ENCODE data around the gene LIG3.
"Not testable (repeated sequence)": the region's sequence is repeated elsewhere in the genome, so short reads cannot be mapped to it uniquely, and the experiment has no call there.

The LIG3 gene

DNA sequence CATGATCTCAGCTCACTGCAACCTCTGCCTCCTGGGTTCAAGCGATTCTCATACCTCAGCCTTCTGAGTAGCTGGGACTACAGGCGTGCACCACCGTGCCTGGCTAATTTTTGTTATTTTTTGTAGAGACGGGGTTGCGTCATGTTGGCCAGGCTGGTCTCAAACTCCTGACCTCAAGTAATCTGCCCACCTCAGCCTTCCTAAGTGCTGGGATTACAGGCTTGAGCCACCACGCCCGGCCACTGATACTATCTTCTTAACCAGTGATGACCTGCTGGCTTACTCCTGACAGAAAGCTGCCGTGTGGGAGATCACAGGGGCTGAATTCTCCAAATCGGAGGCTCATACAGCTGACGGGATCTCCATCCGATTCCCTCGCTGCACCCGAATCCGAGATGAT, 20.7 kb downstream of the LIG3 start:
- not testable (repeated sequence) for DNase-seq

DNA sequence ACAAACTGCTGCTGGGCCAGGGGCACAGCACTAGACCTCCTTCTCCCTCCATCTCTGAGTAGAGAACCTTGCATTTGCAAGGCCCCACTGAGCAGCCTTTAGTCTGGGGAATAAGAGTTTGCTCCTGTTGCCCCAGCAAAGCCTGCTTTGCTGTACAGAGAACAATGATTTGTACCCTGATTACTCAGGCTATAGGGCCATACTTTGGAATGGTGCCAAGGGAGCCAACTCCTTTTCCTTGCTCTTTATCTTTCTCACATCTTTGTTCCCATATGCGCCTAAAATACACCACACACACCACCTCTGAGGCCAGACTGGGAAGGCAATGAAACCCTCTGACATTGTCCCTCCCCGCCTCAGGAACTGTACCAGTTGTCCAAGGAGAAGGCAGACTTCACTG, 21.2 kb downstream of the LIG3 start:
- no peak for DNase-seq

DNA sequence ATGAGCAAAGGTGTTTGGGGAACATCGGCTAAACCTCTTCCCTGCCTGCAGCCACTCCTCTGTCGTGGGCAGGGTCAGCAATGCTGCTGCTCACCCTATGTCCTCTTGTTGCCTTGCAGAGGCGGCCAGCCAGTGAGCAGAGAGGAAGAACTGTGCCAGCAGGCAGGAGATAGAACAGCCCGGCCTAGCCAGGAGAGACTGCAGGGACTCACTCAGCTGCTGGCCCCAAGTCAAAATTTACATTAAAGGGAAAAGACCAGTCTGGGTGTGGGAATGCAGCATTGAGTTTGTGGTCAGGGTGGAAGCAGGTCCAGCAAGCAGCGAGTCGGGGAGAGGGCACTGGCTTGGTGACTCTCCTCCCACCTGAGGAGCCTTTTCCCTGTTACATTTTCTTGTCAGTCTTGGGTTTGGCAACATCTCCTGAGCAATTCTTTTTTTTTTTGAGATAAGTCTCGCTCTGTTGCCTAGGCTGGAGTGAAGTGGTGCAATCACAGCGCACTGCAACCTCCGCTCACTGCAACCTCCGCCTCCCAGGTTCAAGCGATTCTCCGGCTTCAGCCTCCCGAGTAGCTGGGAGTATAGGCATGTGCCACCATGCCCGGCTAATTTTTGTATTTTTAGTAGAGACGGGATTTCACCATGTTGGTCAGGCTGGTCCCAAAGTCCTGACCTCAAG, 22.7 kb downstream of the LIG3 start:
- no peak for DNase-seq

DNA sequence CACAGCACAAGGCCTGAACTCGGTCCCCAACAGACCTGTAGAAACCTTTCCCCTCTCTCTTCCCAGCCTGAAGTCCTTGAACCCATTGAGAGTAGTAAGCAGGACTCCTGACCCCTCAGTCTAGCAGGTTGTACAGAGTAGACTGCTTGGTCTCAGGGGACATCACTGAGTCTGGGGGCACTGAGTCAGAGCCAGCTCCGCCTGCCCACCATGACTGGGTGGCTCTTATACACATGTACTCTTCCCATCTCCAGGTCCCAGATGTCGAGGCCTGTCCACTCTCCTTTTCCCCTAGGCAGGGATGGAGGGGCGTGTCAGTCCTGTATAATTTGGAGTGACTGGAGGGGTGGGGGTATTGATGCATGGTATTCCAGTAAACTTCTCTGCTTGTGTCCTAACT, 23.5 kb downstream of the LIG3 start:
- no peak for DNase-seq

DNA sequence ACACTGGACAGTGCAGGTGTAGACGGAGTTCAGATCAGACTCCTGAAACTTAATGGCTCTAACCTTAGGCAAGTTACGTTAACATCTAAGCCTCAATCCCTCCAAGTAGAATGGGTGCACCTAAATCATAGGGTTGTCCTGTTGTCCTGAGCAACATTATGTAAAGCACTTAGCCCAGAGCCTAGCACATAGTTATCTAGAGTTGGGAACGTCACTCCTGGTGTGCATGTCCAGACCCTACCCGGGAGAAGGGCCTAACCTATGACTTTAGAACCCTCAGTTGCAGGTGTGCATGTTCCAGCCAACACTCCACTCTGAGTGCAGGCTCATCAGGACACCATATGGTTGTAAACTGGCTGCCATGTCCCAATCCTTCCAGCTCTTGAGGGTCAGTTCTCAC, 26.0 kb downstream of the LIG3 start:
- no peak for DNase-seq

DNA sequence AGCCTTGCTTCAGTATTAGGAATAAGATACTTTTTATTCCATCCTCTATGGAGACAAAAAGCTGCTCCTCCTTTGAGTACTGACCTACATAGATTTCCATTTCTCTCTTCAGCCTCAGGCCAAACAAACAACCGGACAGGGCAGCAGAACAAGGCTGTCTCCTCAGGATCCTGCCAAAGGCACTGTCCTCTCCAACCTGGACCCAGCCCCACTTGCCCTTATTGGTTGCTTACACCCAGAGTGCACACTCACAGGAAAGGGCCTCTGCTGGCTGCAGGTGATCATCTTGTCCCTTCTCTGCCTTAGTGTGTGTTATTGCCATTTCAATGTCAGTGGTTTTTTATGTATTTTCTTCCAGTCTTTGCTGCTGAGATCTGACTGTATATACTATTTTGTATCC, 26.6 kb downstream of the LIG3 start:
- DNase-seq: no peak

DNA sequence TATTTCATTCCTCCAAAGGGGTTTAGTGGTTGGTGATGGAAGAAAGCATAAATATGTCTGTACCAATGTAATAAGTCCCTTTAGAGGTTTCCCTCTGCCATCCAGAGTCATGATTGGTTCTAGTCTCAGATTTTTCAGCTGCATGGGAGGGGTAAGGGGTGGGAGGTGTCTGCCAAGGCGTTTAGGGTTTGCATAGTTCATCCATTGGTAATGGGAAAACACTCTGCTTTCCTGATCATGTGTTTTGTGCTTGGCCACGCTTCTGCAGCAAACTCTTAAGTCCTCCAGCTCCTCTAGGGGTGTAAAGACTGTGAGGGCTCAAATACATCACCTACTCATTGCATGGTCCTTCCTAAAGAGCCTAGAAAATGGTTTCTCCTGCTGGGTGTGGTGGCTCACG, 29.8 kb downstream of the LIG3 start:
- DNase-seq: no peak

DNA sequence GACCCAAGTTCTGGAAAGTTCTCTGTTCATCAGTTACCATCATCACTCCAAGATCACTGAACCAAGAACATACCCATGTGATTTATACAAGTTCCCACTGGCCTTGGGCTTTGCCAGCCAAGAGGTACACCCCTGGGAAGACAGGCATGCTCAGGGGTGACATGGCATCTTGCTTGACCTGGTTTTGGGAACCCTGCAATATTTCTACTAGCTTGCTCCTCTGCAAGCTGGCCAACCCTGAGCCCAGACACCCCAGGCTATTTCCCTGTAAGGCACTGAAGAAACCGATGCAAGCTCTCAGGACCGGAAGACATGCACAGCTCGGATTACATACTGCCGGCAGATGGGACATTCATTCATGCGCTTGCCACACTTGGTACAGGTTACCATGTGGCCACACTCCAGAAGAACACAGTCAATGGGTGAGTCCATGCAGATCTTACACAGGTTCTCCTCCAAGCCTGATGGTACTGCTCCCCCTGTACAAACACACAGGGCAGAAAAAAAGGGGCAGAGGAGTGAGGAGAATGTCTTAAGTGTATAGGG, 31.4 kb downstream of the LIG3 start:
- DNase-seq: peak in 1 of 3 experiments; percentile 5

DNA sequence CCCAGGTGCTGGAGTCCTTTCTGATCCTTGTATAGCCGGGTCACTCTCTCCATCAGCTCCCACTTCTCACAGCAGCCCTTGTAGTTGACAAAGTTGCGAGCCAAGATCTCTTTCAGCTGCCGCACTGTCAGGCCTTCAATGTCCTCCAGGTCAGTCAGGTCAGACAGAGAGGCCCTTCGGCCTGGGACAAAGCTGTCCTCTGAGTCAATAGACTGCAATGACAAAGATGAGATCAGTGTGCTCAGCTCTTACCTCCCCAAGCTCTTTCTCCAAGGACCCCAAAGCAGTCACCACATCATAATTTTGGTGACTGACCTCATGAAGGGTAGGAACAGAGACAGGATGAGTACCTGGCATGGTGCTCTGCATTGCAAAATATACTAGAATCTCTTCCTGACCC, 36.1 kb downstream of the LIG3 start:
- no peak for DNase-seq

DNA sequence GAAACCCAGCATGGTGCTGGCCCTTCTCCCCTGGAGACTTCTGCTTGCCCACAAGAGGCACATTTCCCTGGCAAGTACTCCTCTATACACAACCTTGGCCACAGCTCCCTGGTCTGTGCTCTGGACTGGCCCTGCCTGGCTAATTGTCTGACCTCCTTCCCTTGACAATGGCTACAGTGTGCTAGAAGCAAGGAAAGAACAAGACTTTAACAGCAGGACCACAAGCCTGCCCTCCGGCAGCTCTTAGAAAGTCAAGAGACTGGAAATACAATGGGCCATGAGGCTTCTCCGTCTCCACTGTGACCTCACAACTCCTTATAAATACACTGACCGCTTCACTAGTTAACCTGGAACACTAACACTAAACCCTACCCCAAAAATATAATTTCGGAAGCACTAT, 36.7 kb downstream of the LIG3 start:
- DNase-seq: no peak

DNA sequence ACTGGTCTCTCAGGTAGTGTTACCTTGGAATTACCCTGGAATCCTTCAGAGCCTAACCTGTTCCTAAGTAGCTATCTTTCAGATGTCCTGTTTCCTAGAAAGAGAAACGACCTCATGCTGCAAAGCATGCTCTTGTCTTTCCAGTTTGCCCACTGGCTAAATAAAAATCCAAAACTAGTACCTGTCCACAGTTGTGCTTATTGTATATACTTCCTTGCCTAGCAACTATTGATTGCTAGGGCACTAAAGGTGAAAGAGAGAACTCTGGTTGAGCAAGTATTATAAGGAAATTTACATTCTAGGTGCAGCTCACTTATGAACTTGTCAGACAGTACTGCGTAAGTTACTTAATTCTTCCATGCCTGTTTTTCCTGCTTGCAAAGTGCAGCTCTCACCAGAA, 38.5 kb downstream of the LIG3 start:
- no peak for DNase-seq

DNA sequence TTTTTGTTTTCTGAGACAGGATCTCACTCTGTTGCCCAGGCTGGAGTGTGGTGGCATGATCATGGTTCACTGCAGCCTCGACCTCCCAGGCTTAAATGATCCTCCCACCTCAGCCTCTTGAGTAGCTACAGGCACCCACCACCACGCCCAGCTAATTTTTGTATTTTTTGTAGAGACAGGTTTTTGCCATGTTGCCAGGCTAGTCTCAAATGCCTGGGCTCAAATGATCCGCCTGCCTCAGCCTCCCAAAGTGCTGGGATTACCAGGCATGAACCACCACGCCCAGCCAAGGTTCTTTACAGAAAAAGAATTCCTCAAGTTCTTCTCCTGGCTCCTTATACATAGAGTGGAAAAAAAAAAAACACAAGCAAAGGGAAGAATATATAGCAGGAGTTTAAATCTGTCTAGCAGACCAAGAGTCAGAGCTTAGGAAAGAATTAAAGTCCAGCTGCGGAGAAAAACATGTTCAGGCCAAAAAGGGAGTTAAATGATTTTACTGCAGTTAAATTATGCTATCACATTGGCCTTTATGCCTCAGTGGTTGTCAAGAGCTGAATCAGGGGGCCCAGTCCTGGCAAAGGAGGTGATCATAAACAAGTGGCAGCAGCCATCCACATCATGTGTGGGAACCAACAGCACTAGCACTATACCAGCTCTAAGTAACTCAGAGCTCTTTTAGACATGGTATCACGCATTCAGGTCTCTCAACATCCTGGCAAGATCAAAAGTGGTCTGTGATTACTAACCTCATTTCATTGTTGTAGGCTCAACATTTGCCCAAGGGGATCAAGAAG, 39.3 kb downstream of the LIG3 start:
- DNase-seq: no peak

DNA sequence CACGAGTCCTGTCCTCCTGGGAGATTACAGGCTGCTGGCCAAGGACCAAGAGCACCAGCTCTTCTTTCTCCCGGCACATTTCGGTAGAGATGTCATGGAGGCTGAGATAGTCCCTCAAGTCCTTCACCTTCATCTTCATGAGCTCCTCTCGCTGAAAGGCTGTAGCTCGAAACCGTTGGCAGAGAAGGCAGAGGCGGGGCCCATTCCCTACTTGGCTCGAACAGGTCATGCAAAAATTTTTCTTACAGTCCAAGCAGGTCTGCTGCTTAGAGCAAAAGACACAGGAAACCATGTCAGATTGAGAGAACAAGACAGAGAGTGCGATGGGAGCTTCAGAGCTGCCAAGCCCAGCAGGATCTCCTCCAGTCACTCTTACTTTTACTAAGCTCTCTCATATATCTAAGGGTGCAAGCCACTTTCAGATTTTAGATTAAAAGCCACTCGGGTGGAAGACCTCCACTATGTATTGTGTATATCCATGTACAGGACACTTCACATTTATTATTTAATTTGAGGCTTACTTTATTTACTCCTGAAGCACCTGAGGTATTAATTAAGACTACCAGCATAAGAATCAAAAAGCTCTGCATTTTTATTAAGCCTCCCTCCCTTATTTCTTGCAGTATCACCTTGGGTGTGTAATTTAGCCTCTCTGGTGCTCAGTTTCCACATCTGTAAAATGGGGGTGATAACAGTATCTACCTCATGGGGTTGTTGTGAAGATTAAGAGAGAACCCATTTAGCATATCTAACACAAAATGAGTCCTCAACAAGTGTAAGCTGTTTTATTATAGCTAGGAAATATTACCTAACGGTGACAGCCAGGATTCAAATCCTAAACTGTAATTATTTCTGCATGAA, 41.4 kb downstream of the LIG3 start:
- no peak for DNase-seq

DNA sequence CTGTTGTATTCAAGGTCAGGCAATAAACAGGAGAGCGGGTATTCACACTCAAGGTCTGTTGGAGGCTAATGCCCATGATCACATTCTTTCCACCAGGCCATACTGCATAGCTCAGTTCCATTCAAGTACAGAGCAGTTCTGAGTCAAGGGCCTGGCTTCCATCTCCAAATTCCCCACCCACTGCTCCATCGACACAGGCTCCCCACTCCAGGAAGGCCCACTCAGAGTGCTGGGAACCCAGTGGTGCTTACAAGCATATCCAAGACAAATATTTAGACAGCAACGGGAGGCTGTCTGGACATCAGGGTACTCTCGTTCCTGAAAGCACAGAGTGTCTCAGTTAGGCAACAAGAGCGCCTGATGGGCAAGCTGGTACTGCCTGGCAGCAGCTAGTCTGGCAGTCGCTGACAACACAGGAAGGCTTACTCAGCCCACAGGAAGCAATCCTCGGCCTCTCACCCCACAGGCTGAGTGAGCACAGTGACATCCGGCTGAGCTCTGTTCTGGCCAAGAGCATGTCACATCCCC, 42.3 kb downstream of the LIG3 start:
- DNase-seq: peak; percentile 6 to 66 (median 34)

DNA sequence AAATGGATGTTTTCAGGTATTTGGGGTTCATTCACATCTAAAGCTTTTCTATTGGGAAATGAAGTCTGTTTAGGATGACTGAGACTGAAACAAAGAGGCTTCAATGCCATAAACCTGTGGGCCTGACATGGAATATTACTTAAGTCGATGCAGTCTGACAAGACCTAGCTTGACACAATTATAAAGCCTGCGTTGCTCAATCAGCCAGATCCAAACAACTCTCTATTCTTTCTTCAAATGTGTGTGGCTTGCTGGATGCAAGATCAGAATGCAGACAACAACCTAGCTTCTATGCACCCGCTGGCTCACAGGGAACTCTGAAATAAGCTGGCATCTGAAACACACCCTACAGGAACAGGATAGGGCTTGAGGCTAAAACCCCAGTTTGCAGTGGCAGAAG, 43.2 kb downstream of the LIG3 start:
- no peak for DNase-seq

DNA sequence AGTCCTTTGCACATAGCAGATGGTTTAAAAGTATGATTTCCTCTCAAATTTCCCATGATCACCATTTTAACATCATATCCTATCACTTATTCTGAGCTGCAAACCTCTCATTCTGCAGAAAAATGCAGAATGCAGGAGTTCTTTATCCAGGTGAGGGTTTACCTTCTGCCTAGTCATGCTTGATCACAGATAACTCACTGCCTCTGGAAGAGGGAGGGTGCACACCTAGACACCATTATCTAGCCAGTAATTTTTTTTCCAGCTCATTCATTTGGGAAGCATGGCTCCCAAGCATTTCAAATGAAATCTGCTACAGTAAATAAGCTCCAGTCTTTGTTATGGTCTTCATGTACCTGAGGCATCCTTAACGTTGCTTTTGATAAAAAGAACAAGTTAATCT, 45.2 kb downstream of the LIG3 start:
- no peak for DNase-seq

DNA sequence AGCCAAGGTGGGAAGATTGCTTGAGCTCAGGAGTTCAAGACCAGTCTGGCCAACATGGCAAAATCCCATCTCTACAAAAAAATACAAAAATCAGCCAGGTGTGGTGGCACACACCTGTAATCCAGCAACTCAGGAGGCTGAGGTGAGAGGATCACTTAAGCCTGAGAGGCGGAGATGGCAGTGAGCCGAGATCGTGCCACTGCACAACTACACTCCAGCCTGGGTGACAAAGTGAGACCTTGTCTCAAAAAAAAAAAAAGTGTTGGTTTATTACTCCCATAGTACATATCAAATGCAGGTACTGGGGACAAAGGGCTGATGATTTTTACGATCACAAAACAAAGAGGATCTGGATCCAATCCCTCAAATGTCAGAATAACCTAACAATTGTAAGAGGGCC, 47.8 kb downstream of the LIG3 start:
- not testable (repeated sequence) for DNase-seq

DNA sequence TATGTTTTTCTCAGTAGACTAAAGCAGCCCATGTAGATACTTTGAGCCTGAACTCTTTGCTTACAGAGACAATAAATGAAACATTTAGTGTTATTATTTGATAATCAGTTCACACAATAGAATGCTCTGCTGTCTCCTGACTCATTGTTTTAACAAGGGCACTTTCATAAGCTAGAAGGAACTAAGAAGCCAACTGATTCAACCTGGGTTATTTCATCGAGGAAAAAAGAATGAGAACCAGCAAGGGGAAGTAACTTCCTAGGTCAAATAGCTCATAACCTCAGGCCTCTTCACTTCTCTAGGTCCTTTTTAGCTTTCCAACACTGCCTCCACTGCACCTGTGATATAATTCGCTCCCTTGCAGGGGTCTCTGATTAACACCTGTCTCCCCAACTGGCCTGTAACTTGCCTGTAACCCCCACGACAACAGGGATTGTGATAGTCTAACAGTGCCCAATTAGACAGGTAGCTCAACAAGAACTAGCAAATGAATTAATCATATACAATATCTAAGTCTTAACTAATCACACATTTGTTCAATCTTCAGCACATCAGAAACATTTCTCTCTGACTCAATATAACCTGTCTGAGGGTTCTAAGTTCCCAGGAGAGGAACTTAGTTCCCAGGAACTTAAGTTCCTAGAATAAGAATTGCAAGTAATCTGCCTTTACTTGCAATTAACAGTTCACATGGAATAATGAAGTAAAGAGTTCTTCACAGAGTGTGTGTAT, 48.4 kb downstream of the LIG3 start:
- DNase-seq: no peak

DNA sequence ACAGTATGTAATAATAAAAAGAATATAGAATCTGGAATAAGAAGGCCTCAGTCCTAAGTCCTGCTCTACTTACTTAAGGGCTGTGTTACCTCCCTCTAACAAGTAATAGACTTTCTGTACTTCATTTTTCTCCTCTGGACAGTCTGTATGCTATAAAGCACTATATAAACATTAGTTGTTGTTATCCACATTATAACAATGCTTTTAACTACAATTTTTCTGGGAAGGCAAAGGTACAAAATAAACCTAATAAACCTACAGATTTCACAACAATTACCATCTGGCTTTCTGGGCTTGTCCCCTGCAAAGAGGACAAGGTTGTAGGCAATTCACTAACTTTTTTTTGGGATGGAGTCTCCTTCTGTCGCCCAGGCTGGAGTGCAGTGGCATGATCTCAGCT, 50.5 kb downstream of the LIG3 start:
- no peak for DNase-seq

DNA sequence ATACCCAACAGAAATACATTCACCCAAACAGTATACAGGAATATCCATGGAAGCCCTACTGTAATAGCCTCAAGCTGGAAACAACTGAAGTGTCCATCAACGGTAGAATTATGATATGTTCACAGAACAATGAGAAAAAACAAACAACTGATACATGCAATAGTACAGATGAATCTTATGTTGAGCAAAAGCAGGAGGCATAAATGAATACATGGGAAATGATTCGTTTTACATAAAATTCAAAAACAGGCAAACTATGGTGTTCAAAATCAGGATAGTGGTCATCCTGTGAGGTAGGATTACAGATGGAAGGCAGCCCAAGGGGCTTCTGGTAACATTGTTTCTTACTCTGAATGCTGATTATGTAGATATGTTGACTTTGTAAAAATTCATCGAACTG, 58.1 kb downstream of the LIG3 start:
- no peak for DNase-seq

DNA sequence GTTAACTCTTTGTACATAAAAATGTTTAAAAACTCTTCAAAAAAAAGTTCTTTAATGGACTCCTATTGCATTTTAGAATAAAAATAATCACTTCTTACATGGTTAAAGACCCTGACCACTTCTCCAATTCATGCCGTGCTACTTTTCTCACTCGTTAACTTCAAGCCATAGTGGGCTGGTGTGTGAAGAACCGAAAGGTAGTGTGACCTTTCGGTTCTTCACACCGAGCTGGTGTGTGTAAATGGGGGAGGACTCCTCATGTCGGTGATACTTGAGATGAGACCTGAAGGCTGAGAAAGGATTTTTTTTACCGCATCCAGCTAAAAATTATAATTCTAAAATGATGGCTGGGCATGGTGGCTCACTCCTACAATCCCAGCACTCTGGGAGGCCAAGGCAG, 61.1 kb downstream of the LIG3 start:
- no peak for DNase-seq

DNA sequence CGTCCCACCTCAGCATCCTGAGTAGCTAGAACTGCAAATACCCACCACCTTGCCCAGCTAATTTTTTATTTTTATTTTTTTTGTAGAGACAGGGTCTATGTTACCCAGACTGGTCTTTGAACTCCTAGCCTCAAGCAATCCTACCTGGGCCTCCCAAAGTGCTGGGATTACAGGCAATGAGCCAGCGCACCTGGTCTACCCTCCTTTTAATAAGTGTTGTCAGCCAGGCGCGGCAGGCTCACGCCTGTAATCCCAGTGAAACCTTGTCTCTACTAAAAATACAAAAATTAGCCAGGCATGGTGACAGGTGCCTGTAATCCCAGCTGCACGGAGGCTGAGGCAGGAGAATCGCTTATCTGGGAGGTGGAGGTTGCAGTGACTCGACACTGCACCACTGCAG, 63.9 kb downstream of the LIG3 start:
- DNase-seq: no peak
